Breast epithelium (tissue), 4 donors: ENCODE data around the gene CD1B. TPM values are rescaled to one million over a fixed set of nuclear protein-coding genes. Genes with fewer than 3 reads are reported as not detected.

ENCODE experiments used
- DNase-seq, 2 donors: peaks; one replicate each; pipeline ENCODE4 v3.0.0-alpha.2; 2019; ENCODE audit warnings: low spot score in 2 of 2
- H3K27ac ChIP-seq, 2 donors: fragments of 200-600 bp; sonication (generic) in 1 of 2; one replicate each; pipeline ENCODE4 v1.5.1; 2016 to 2019; ENCODE audit warnings: mild to moderate bottlenecking in 1 of 2
- H3K27me3 ChIP-seq, 2 donors: fragments of 200-600 bp; sonication (generic) in 1 of 2; one replicate each; pipeline versions ENCODE4 v1.5.1 to v1.6.0; 2017 to 2019; ENCODE audit warnings: control low read depth in 1 of 2, mild to moderate bottlenecking in 1 of 2
- H3K36me3 ChIP-seq: fragments of 200-600 bp; one replicate; pipeline ENCODE4 v1.5.1; 2019
- H3K4me1 ChIP-seq, 2 donors: fragments of 200-600 bp; sonication (generic); one replicate each; pipeline ENCODE4 v1.5.1; 2016 to 2019; ENCODE audit warnings: control low read depth in 1 of 2
- H3K4me3 ChIP-seq, 3 donors: fragments of 200-600 bp; sonication (generic); 1 replicate in 2 of 3; 2 replicates in 1 of 3; pipeline ENCODE4 v1.5.1; 2016 to 2019; ENCODE audit warnings: mild to moderate bottlenecking in 3 of 3, moderate library complexity in 2 of 3
- H3K9me3 ChIP-seq, 2 donors: fragments of 200-600 bp; sonication (generic) in 1 of 2; one replicate each; pipeline ENCODE4 v1.5.1; 2016 to 2019; ENCODE audit warnings: control low read depth in 1 of 2
- CTCF ChIP-seq, 3 donors: fragments of 450-650 bp; IDR thresholded peaks; one replicate each; pipeline ENCODE4 v1.5.1; 2016 to 2017; ENCODE audit warnings: antibody characterized with exemption in 3 of 3, mild to moderate bottlenecking in 3 of 3, moderate library complexity in 3 of 3
- POLR2A ChIP-seq: fragments of 450-650 bp; IDR thresholded peaks from one replicate; pipeline ENCODE4 v1.6.1; 2016; ENCODE audit warnings: antibody characterized with exemption, mild to moderate bottlenecking, moderate library complexity
- POLR2AphosphoS5 ChIP-seq, 3 donors: sonication (generic); formaldehyde crosslinking; IDR thresholded peaks; one replicate each; pipeline ENCODE4 v1.6.1; 2017; ENCODE audit warnings: antibody characterized with exemption in 3 of 3
- intact Hi-C: fragments of 100-400 bp; cut with DNase I; formaldehyde crosslinking; loops from one replicate; pipeline ENCODE4 v1.15.1; 2023; ENCODE audit warnings: low total_unique reads
- total RNA-seq, 3 donors: library from RNA; depleted of rRNA; stranded (reverse); fragments of >200 nt; gene quantifications; one replicate each; pipeline ENCODE4 v1.1.0, GENCODE V29; 2016

The CD1B gene
- total RNA-seq, 3 donors from 2014 or later, result not detected

- Histone ChIP-seq H3K4me3 (no peak overlapping the region), H3K4me1 (no peaks in the 10 kb centered on the region), H3K9me3 (peaks cover 0 to 6% of the 10 kb centered on the region in 2 donors), H3K27me3 (no peaks in the 10 kb centered on the region), H3K27ac (no peak overlapping the region), H3K36me3 (no peaks in the 10 kb centered on the region)
- no peak for TF ChIP-seq POLR2A
- no peak for TF ChIP-seq CTCF (IDR thresholded peaks at IDR 0.05)
- no peak for TF ChIP-seq POLR2AphosphoS5 (IDR thresholded peaks at IDR 0.05)
- no peak for DNase-seq
- intact Hi-C loops, result no loop called here
Measured at GRCh38 chr1:158328426-158328825, 2.9 kb downstream of the CD1B start.

DNA sequence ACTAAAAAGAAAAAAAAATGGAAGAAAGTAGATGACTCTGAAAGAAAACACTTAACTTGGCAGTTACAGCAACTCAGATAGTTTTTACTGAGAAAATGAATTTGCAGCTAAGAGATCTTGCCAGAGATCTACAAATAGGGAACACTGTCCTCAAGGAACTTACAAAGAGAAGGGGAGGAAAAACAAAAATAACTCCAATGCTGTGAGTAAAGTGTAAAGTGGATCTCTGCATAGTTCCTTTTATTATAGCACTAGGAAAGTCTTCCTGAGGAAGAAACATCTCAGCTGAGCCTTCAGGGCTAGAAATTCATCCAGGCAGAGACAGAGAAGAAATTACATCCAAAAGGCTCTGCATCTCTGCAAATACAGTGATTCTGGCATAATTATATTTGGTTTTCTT is 3.9 kb downstream of the CD1B start:
- Histone ChIP-seq H3K4me3 (no peak overlapping the region), H3K9me3 (peaks cover 6 to 8% of the 10 kb centered on the region in 2 donors), H3K27me3 (no peaks in the 10 kb centered on the region), H3K36me3 (no peaks in the 10 kb centered on the region), H3K27ac (no peak overlapping the region), H3K4me1 (no peaks in the 10 kb centered on the region)
- no peak for DNase-seq
- TF ChIP-seq POLR2AphosphoS5 (IDR thresholded peaks at IDR 0.05) (no peak), POLR2A (no peak), CTCF (IDR thresholded peaks at IDR 0.05) (no peak)
- intact Hi-C loops, result no loop called here

- Histone ChIP-seq H3K9me3 (peaks cover 6 to 8% of the 10 kb centered on the region in 2 donors), H3K27me3 (no peaks in the 10 kb centered on the region), H3K4me1 (no peaks in the 10 kb centered on the region), H3K27ac (no peak overlapping the region), H3K36me3 (no peaks in the 10 kb centered on the region), H3K4me3 (no peak overlapping the region)
- DNase-seq, result no peak
- no peak for TF ChIP-seq CTCF (IDR thresholded peaks at IDR 0.05)
- TF ChIP-seq POLR2A, result no peak
- no peak for TF ChIP-seq POLR2AphosphoS5 (IDR thresholded peaks at IDR 0.05)
- intact Hi-C loops, result no loop called here
Measured at GRCh38 chr1:158324395-158324794, 6.9 kb downstream of the CD1B start.

DNA sequence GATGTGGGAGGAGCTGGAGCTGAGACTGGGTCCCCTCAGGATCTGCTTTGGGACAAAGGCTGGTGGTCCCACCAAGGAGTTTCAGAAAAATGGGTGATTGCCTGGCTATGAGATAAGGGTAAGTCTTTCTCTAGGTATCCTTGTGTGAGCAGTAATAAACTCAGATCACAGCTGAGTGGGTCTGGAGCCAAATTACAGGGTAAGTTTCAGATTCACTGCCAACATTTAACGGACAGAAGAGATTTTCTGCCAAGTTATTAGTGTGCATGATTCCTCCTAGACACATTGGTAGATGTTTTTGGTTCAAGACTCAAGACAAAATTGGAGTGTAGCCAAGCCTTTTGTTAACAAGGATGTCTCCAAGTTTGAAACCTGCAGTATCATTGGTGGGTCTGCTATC is 7.5 kb downstream of the CD1B start:
- no peak for DNase-seq
- Histone ChIP-seq H3K27me3 (no peaks in the 10 kb centered on the region), H3K4me3 (no peak overlapping the region), H3K9me3 (peaks cover 6 to 8% of the 10 kb centered on the region in 2 donors), H3K36me3 (no peaks in the 10 kb centered on the region), H3K27ac (no peak overlapping the region), H3K4me1 (no peaks in the 10 kb centered on the region)
- TF ChIP-seq CTCF (IDR thresholded peaks at IDR 0.05), result no peak
- TF ChIP-seq POLR2A, result no peak
- TF ChIP-seq POLR2AphosphoS5 (IDR thresholded peaks at IDR 0.05), result no peak
- intact Hi-C loops, result no loop called here

DNA sequence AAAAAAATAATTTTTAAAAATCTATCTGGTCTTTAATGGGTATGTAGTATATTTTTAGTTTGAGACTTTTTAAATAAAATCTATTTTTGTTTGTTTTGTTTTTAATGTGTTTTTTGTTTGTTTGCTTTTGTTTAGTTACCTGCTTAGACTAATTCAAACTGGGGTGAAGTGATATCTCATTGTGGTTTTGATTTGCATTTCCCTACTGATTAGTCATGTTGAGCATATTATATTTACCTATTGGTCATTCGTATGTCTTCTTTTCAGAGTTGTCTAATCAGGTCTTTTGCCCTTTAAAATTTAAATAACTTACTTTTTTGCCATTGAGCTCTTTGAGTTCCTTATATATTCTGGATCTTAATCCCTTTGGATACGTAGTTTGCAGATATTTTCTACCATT is 20.3 kb downstream of the CD1B start:
- Histone ChIP-seq H3K9me3 (peaks cover 5 to 26% of the 10 kb centered on the region in 2 donors), H3K27me3 (no peaks in the 10 kb centered on the region), H3K36me3 (no peaks in the 10 kb centered on the region), H3K27ac (no peak overlapping the region), H3K4me3 (no peak overlapping the region), H3K4me1 (no peaks in the 10 kb centered on the region)
- no peak for DNase-seq
- intact Hi-C loops, result no loop called here
- TF ChIP-seq POLR2AphosphoS5 (IDR thresholded peaks at IDR 0.05) (no peak), CTCF (IDR thresholded peaks at IDR 0.05) (no peak), POLR2A (no peak)
